Activated CD8-positive, alpha-beta T cell treated with anti-CD3 and anti-CD28 coated beads for 36 hours (primary cell): ENCODE results near the gene OR2A42. TPM values are rescaled to one million over a fixed set of nuclear protein-coding genes. Genes with fewer than 3 reads are reported as not detected.
"Not testable (repeated sequence)": the region's sequence is repeated elsewhere in the genome, so short reads cannot be mapped to it uniquely, and the experiment has no call there.

Experiments
- ATAC-seq: fragments of 200-7000 bp; cut with Tn5 transposase; one replicate; pipeline ENCODE4 v1.10.0; 2021; ENCODE audit warnings: mild to moderate bottlenecking, moderate library complexity
- CTCF ChIA-PET: fragments of 350-600 bp; sonication (Branson Sonifier 250); formaldehyde crosslinking; loops from one replicate; lab custom pipeline; 2021; ENCODE audit warnings: antibody characterized with exemption; lab: Charles Lee
- POLR2A ChIA-PET: fragments of 350-600 bp; sonication (Branson Sonifier 250); formaldehyde crosslinking; loops from one replicate; lab custom pipeline; 2021; ENCODE audit warnings: antibody characterized with exemption; lab: Charles Lee
- DNase-seq: peaks from one replicate; pipeline ENCODE4 v3.0.0-alpha.2; 2020
- H3K27ac Mint-ChIP-seq: one replicate; pipeline ENCODE4 v1.8.0; 2021; ENCODE audit warnings: mild to moderate bottlenecking, mixed read lengths
- H3K27me3 Mint-ChIP-seq: one replicate; pipeline ENCODE4 v1.8.0; 2021; ENCODE audit warnings: mixed read lengths
- H3K36me3 Mint-ChIP-seq: one replicate; pipeline ENCODE4 v1.8.0; 2021; ENCODE audit warnings: low read depth, mixed read lengths
- H3K4me1 Mint-ChIP-seq: one replicate; pipeline ENCODE4 v1.8.0; 2021; ENCODE audit warnings: low read depth, mixed read lengths
- H3K4me3 Mint-ChIP-seq: one replicate; pipeline ENCODE4 v1.8.0; 2021; ENCODE audit warnings: mild to moderate bottlenecking, moderate library complexity, mixed read lengths
- H3K9me3 Mint-ChIP-seq: one replicate; pipeline ENCODE4 v1.8.0; 2021; ENCODE audit warnings: mixed read lengths
- intact Hi-C: fragments of 100-400 bp; cut with micrococcal nuclease; formaldehyde crosslinking; loops from one replicate; pipeline ENCODE4 v1.10.0; 2022
- total RNA-seq, 2 experiments: library from RNA; stranded (reverse); gene quantifications; one replicate each; pipeline ENCODE4 v1.2.3, GENCODE V29; 2021

Gene OR2A42, protein sequence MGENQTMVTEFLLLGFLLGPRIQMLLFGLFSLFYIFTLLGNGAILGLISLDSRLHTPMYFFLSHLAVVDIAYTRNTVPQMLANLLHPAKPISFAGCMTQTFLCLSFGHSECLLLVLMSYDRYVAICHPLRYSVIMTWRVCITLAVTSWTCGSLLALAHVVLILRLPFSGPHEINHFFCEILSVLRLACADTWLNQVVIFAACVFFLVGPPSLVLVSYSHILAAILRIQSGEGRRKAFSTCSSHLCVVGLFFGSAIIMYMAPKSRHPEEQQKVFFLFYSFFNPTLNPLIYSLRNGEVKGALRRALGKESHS
- not detected for total RNA-seq

- not testable (repeated sequence) for H3K9me3 Mint-ChIP-seq, ATAC-seq
Measured at GRCh38 chr7:144239365-144239764, at the start of gene OR2A42. Gene OR2A42, minus strand, starts transcription at chr7:144239605. Its CDS starts 6,762 bp downstream, at chr7:144232843.

GRCh38 chr7:144287171-144287784 lies 47.9 kb upstream of the OR2A42 start:
- CTCF ChIA-PET, intact Hi-C loops, DNase-seq, H3K27ac Mint-ChIP-seq, H3K4me1 Mint-ChIP-seq, POLR2A ChIA-PET, H3K9me3 Mint-ChIP-seq, H3K36me3 Mint-ChIP-seq, H3K4me3 Mint-ChIP-seq, H3K27me3 Mint-ChIP-seq: not testable (repeated sequence)
- peak; percentile 32 for ATAC-seq

More at GRCh38 chr7:144239365-144239764, at the start of gene OR2A42:
- DNase-seq, POLR2A ChIA-PET, CTCF ChIA-PET, intact Hi-C loops, H3K4me1 Mint-ChIP-seq, H3K27ac Mint-ChIP-seq, H3K4me3 Mint-ChIP-seq, H3K27me3 Mint-ChIP-seq, H3K36me3 Mint-ChIP-seq: not testable (repeated sequence)

DNA sequence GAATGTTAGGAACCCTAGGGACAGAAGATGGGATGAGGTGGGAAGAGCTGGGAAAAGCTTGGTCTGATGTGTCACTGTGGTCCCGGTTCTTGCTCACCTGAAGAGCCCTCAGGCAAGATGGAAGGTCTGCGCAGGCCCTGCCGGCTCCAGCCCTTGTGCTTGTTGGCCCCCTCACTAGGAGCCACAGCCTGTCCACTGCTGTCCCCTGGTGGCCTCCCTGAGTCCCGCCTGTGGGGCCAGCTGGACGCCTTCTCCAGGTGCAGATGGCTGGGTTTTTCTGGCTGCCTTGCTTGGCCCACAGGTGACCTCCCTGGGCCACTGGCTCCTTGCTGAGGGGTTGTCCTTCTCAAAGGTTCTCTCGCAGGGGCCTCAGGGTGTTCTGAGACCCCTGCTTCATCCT lies 44.3 kb upstream of the OR2A42 start:
- H3K9me3 Mint-ChIP-seq, DNase-seq, H3K36me3 Mint-ChIP-seq, H3K27ac Mint-ChIP-seq, intact Hi-C loops, H3K4me1 Mint-ChIP-seq, H3K27me3 Mint-ChIP-seq, H3K4me3 Mint-ChIP-seq, ATAC-seq, CTCF ChIA-PET, POLR2A ChIA-PET: not testable (repeated sequence)

- CTCF ChIA-PET, intact Hi-C loops, H3K9me3 Mint-ChIP-seq, H3K4me3 Mint-ChIP-seq, H3K27me3 Mint-ChIP-seq, H3K36me3 Mint-ChIP-seq, H3K4me1 Mint-ChIP-seq, ATAC-seq, POLR2A ChIA-PET, DNase-seq, H3K27ac Mint-ChIP-seq: not testable (repeated sequence)
Measured at GRCh38 chr7:144282490-144282889, 43.1 kb upstream of the OR2A42 start.

GRCh38 chr7:144281981-144282380 lies 42.6 kb upstream of the OR2A42 start:
- CTCF ChIA-PET, ATAC-seq, H3K4me3 Mint-ChIP-seq, H3K9me3 Mint-ChIP-seq, H3K4me1 Mint-ChIP-seq, intact Hi-C loops, H3K27ac Mint-ChIP-seq, DNase-seq, POLR2A ChIA-PET, H3K27me3 Mint-ChIP-seq, H3K36me3 Mint-ChIP-seq: not testable (repeated sequence)

- H3K4me3 Mint-ChIP-seq, H3K27ac Mint-ChIP-seq, CTCF ChIA-PET, intact Hi-C loops, H3K4me1 Mint-ChIP-seq, DNase-seq, POLR2A ChIA-PET, H3K9me3 Mint-ChIP-seq, H3K36me3 Mint-ChIP-seq, H3K27me3 Mint-ChIP-seq: not testable (repeated sequence)
- ATAC-seq: peak; percentile 40
Measured at GRCh38 chr7:144280010-144280409, 40.6 kb upstream of the OR2A42 start.

DNA sequence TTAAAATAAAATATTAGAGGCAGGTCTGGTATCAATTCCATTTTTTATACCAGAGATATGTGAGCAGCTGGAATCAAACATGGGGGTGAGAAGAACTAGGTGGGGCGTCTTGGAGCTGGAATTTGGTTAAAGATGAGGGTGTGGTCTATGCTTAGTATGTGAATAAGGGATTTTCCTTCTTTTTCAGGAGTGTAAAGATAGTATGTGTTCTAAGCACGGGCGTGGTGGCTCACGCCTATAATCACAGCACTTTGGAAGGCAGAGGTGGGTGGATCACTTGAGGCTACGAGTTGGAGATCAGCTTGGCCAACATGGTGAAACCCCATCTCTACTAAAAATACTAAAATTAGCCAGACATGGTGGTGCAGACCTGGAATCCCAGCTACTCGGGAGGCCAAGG lies 35.9 kb upstream of the OR2A42 start:
- POLR2A ChIA-PET, intact Hi-C loops, H3K27ac Mint-ChIP-seq, CTCF ChIA-PET, H3K36me3 Mint-ChIP-seq, H3K27me3 Mint-ChIP-seq, DNase-seq, ATAC-seq, H3K9me3 Mint-ChIP-seq, H3K4me1 Mint-ChIP-seq, H3K4me3 Mint-ChIP-seq: not testable (repeated sequence)

GRCh38 chr7:144269188-144269587 lies 29.8 kb upstream of the OR2A42 start, which contains the start of gene CTAGE8:
Gene CTAGE8, minus strand, starts transcription at chr7:144269288. Its CDS starts 38 bp downstream, at chr7:144269250.
- DNase-seq, H3K4me3 Mint-ChIP-seq, H3K36me3 Mint-ChIP-seq, intact Hi-C loops, H3K27me3 Mint-ChIP-seq, ATAC-seq, POLR2A ChIA-PET, H3K9me3 Mint-ChIP-seq, H3K4me1 Mint-ChIP-seq, CTCF ChIA-PET, H3K27ac Mint-ChIP-seq: not testable (repeated sequence)

DNA sequence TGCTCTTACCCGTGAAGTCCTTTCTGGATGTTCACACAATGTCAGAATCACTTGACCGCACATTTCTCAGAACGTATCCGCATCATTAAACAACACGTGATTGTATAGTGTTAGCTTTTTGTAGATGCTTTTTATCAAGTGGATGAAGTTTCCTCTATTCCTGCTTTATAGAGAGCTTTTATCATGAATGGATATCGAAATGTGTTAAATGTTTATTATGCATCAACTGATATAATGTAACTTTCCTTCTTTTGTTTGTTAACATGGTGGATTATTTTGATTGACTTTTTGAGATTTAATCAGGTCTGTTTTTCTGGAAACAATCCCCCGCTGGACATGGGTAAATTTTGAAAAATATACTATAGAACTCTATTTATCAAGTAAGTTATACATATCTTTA lies 25.3 kb upstream of the OR2A42 start, which contains the start of gene OR2A7:
TSS of gene OR2A7 (minus strand) at position 101 of the 400 bp plus-strand sequence. CDS start 5,164 bp downstream, outside the sequence.
- H3K36me3 Mint-ChIP-seq, CTCF ChIA-PET, DNase-seq, H3K4me3 Mint-ChIP-seq, H3K9me3 Mint-ChIP-seq, H3K27me3 Mint-ChIP-seq, H3K4me1 Mint-ChIP-seq, ATAC-seq, POLR2A ChIA-PET, intact Hi-C loops, H3K27ac Mint-ChIP-seq: not testable (repeated sequence)

DNA sequence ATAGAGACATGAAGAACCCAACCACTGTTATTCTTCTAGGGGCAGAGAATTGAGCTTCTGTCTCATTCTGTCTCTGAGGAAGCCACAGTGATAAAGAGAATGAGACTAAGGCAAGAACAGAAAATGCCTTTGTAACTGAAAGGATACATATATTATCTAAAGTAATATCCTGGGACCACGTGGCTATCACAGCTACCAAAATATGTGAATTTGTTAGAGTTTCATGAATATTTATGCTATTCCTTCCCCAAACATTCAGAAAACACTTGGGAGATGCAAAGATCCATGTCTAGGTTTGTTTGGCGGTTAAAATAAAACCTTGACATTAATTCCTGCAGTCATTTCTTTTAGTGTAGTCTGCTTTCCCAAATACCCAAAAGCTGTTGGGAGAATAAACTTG lies 22.7 kb upstream of the OR2A42 start:
- intact Hi-C loops, CTCF ChIA-PET, POLR2A ChIA-PET, H3K27me3 Mint-ChIP-seq, H3K4me1 Mint-ChIP-seq, H3K9me3 Mint-ChIP-seq, H3K4me3 Mint-ChIP-seq, H3K27ac Mint-ChIP-seq, H3K36me3 Mint-ChIP-seq, DNase-seq, ATAC-seq: not testable (repeated sequence)

- H3K9me3 Mint-ChIP-seq, DNase-seq, CTCF ChIA-PET, H3K36me3 Mint-ChIP-seq, POLR2A ChIA-PET, H3K27ac Mint-ChIP-seq, ATAC-seq, H3K27me3 Mint-ChIP-seq, intact Hi-C loops, H3K4me1 Mint-ChIP-seq, H3K4me3 Mint-ChIP-seq: not testable (repeated sequence)
Measured at GRCh38 chr7:144259067-144259466, 19.7 kb upstream of the OR2A42 start.
